Activated T-helper 17 cell treated with anti-CD3 and anti-CD28 coated beads, Interleukin-2, amount 50 U/mL, for 72 hours (primary cell): ENCODE measurements around the gene NCKAP5. TPM values are rescaled to one million over a fixed set of nuclear protein-coding genes. Genes with fewer than 3 reads are reported as not detected.
"Not testable (repeated sequence)": the region's sequence is repeated elsewhere in the genome, so short reads cannot be mapped to it uniquely, and the experiment has no call there.

Experiments
- ATAC-seq: fragments of 150-1000 bp; cut with Tn5 transposase; replicated peaks from 2 replicates; pipeline ENCODE4 v1.10.0; 2021; ENCODE audit warnings: mild to moderate bottlenecking, moderate library complexity
- H3K27ac Mint-ChIP-seq: one replicate; pipeline ENCODE4 v1.8.0; 2022; ENCODE audit warnings: mixed read lengths
- H3K27me3 Mint-ChIP-seq: one replicate; pipeline ENCODE4 v1.8.0; 2022; ENCODE audit warnings: mixed read lengths
- H3K36me3 Mint-ChIP-seq: one replicate; pipeline ENCODE4 v1.8.0; 2022; ENCODE audit warnings: low read depth, mild to moderate bottlenecking, mixed read lengths
- H3K4me1 Mint-ChIP-seq: one replicate; pipeline ENCODE4 v1.8.0; 2022; ENCODE audit warnings: mixed read lengths
- H3K4me3 Mint-ChIP-seq: one replicate; pipeline ENCODE4 v1.8.0; 2022; ENCODE audit warnings: mild to moderate bottlenecking, mixed read lengths
- H3K9me3 Mint-ChIP-seq: one replicate; pipeline ENCODE4 v1.8.0; 2022; ENCODE audit warnings: mixed read lengths
- total RNA-seq, 2 donors: library from RNA; stranded (reverse); gene quantifications; one replicate each; pipeline ENCODE4 v1.2.3, GENCODE V29; 2022

The NCKAP5 gene
- total RNA-seq, 2 donors from 2014 or later: not detected

DNA sequence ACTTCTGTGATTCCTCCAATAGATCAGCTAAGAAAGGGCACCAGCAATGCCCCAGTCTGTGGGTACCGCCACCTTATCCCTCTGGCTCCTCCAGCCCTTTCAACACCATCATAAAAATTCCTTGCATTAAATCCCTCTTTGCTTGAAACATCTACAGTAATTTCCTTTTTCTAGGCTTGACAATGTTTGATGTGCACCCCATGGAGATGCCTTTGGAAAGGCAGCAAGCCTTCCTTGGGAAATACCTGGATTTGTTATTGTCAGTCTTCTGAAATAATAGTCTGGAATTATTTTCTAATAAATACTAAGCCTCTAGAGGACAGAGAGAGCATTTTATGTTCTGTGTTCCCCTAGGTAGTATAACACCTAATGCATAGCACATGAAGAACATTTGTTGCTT, 46.1 kb downstream of the NCKAP5 start:
- Mint-ChIP-seq H3K9me3 (no peaks in the 10 kb centered on the region), H3K27ac (no peak overlapping the region), H3K36me3 (no peaks in the 10 kb centered on the region), H3K4me1 (no peaks in the 10 kb centered on the region), H3K4me3 (no peak overlapping the region), H3K27me3 (no peaks in the 10 kb centered on the region)
- ATAC-seq: no peak

- no peak for ATAC-seq
- no peaks in the 10 kb centered on the region for H3K9me3 Mint-ChIP-seq
- H3K4me1 Mint-ChIP-seq: no peaks in the 10 kb centered on the region
- no peaks in the 10 kb centered on the region for H3K27me3 Mint-ChIP-seq
- no peaks in the 10 kb centered on the region for H3K36me3 Mint-ChIP-seq
- H3K4me3 Mint-ChIP-seq: no peak overlapping the region
- H3K27ac Mint-ChIP-seq: no peak overlapping the region
These were observed 47.0 kb downstream of the NCKAP5 start for GRCh38 chr2:133521146-133521745.

DNA sequence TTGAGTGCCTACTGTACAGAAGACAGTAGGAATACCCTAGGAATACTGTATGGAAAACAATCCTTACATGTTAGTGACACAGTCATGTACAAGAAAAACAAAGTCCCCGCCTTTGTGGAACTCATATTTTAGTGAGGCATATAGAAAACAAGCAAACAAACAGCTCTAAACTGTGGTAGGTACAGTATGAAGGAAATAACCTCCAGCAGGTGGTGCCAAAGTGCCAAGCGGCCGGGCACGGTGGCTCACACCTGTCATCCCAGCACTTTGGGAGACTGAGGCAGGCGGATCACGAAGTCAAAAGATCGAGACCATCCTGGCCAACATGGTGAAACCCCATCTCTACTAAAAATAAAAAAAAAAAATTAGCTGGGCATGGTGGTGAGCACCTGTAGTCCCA, 48.6 kb downstream of the NCKAP5 start:
- H3K27me3 Mint-ChIP-seq, H3K9me3 Mint-ChIP-seq, H3K36me3 Mint-ChIP-seq, H3K27ac Mint-ChIP-seq, H3K4me3 Mint-ChIP-seq, H3K4me1 Mint-ChIP-seq, ATAC-seq: not testable (repeated sequence)

DNA sequence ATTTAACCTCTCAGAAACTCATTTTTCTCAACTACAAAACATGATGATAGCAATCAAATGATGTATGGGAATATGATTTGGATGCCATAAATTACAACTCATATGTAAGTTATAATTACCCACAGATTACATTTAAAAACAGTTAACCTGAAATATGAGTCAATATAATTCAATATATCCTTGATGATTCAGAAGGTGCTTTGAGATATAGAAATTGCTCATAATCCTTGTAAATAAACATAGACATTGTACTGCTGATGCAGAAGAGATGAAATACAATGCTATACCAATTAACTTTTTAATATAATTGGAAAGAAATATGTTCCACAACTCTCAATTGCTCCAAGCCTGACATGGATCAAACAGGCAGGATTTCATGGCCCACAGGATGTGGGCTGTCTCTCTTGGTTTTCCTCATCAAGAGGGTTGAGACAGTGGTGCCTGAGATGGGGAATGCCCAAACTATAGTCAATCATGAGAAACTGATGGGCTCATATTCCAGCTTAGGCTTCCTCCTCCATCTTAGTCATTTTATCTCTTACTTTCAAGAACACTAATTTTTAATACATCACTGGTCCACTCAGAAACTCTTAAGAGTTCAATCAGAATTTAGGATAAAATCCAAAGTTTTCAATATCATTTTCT, 49.4 kb downstream of the NCKAP5 start:
- Mint-ChIP-seq H3K27ac (no peak overlapping the region), H3K27me3 (no peaks in the 10 kb centered on the region), H3K4me1 (no peaks in the 10 kb centered on the region), H3K9me3 (no peaks in the 10 kb centered on the region), H3K36me3 (no peaks in the 10 kb centered on the region), H3K4me3 (no peak overlapping the region)
- no peak for ATAC-seq

- Mint-ChIP-seq H3K4me1 (no peaks in the 10 kb centered on the region), H3K36me3 (no peaks in the 10 kb centered on the region), H3K9me3 (no peaks in the 10 kb centered on the region), H3K27me3 (no peaks in the 10 kb centered on the region), H3K4me3 (no peak overlapping the region), H3K27ac (no peak overlapping the region)
- no peak for ATAC-seq
These were observed 50.4 kb downstream of the NCKAP5 start for GRCh38 chr2:133517876-133518275.

- Mint-ChIP-seq H3K27me3 (no peaks in the 10 kb centered on the region), H3K9me3 (no peaks in the 10 kb centered on the region), H3K36me3 (no peaks in the 10 kb centered on the region), H3K4me1 (no peaks in the 10 kb centered on the region), H3K27ac (no peak overlapping the region), H3K4me3 (no peak overlapping the region)
- ATAC-seq: no peak
These were observed 51.7 kb downstream of the NCKAP5 start for GRCh38 chr2:133516405-133517026.

- Mint-ChIP-seq H3K4me1 (no peaks in the 10 kb centered on the region), H3K36me3 (no peaks in the 10 kb centered on the region), H3K9me3 (no peaks in the 10 kb centered on the region), H3K27ac (no peak overlapping the region), H3K27me3 (no peaks in the 10 kb centered on the region), H3K4me3 (no peak overlapping the region)
- no peak for ATAC-seq
These were observed 53.0 kb downstream of the NCKAP5 start for GRCh38 chr2:133515271-133515670.

DNA sequence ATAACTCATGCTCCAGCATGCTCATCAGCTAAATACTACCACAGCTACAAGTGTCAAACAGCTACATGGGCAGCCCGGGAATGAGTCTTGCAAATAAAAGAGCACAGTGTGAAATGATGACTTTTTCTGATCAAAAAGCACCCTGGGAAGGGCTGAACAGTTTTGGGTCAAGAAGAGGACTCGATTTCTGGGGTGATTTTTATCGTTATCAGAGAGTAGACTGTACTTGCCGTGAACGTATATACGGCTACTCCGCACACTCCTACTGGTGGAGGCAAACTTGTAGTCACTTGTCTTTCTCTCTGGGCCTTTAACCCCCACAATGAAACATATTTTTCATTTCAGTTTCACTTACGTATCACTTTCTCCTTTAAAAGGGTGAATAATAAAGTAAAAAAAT, 54.4 kb downstream of the NCKAP5 start:
- no peak for ATAC-seq
- H3K4me3 Mint-ChIP-seq: no peak overlapping the region
- no peaks in the 10 kb centered on the region for H3K36me3 Mint-ChIP-seq
- no peak overlapping the region for H3K27ac Mint-ChIP-seq
- H3K9me3 Mint-ChIP-seq: no peaks in the 10 kb centered on the region
- H3K4me1 Mint-ChIP-seq: no peaks in the 10 kb centered on the region
- peaks cover 4% of the 10 kb centered on the region for H3K27me3 Mint-ChIP-seq

DNA sequence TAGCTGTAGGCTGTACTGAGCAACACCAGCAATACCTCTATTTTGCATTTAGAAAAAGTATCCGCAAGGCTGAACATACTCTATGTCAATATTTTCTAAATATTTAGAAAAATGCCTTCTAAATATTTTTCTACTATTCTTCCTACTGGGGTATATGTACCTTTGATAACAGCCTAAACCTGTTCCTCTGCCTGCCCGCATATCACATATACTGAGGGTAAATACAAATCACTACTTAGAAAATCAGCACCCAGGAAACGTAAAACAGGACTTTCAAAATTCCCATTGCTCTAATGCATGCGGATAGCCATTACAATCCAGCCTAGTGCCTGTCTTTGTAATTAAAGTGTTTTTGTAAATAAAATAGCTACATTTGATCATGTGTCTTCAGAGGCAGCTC, 56.1 kb downstream of the NCKAP5 start:
- Mint-ChIP-seq H3K27me3 (peaks cover 4% of the 10 kb centered on the region), H3K4me3 (no peak overlapping the region), H3K9me3 (no peaks in the 10 kb centered on the region), H3K36me3 (no peaks in the 10 kb centered on the region), H3K27ac (no peak overlapping the region), H3K4me1 (no peaks in the 10 kb centered on the region)
- ATAC-seq: no peak

DNA sequence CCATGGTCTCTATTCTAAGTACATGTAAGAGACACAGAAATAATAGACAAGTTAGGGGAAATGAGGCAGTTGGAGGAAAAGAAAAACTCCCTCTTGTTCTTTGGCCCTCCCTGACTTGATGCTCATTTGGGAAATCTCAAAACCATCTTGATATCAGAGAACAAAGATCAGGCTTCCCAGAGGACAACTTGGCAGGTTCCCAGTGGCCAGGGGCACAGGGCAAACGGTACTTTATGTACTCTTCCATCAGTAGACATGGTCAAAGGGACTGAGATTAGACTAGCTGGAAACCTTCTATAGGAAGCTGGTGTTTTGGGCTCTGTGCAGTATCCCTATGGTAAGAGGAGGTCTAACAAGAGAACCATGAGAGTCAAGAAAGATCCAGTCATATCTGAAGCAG, 56.6 kb downstream of the NCKAP5 start:
- Mint-ChIP-seq H3K4me3 (no peak overlapping the region), H3K9me3 (no peaks in the 10 kb centered on the region), H3K27ac (no peak overlapping the region), H3K36me3 (no peaks in the 10 kb centered on the region), H3K27me3 (peaks cover 4% of the 10 kb centered on the region), H3K4me1 (no peaks in the 10 kb centered on the region)
- ATAC-seq: no peak

DNA sequence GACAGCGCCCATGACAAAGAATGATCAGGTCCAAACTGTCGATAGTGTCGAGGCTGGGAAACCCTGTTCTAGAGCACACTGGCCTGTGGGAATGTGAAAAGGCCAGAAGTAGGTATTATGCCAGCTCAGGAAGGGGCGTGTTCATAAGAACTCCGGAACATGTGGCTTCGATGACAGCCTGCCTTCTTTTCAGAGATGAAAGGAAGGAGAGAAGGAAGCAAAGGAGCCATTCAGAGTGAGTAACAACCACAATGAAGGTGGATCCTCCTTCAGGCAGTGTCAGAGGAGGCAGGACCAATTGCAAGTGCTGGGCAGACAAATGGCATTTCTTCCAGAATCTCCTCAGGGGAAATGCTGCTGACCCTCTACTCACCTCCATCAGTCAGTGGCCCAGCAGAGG, 58.5 kb downstream of the NCKAP5 start:
- peaks cover 4% of the 10 kb centered on the region for H3K27me3 Mint-ChIP-seq
- no peaks in the 10 kb centered on the region for H3K36me3 Mint-ChIP-seq
- no peak overlapping the region for H3K27ac Mint-ChIP-seq
- ATAC-seq: no peak
- no peaks in the 10 kb centered on the region for H3K4me1 Mint-ChIP-seq
- no peaks in the 10 kb centered on the region for H3K9me3 Mint-ChIP-seq
- no peak overlapping the region for H3K4me3 Mint-ChIP-seq

GRCh38 chr2:133508546-133509165, 59.6 kb downstream of the NCKAP5 start:
- H3K4me3 Mint-ChIP-seq: no peak overlapping the region
- no peaks in the 10 kb centered on the region for H3K36me3 Mint-ChIP-seq
- no peak overlapping the region for H3K27ac Mint-ChIP-seq
- H3K27me3 Mint-ChIP-seq: peaks cover 4% of the 10 kb centered on the region
- no peak for ATAC-seq
- H3K4me1 Mint-ChIP-seq: no peaks in the 10 kb centered on the region
- no peaks in the 10 kb centered on the region for H3K9me3 Mint-ChIP-seq

- Mint-ChIP-seq H3K9me3 (no peaks in the 10 kb centered on the region), H3K27ac (no peak overlapping the region), H3K27me3 (peaks cover 6% of the 10 kb centered on the region), H3K4me1 (no peaks in the 10 kb centered on the region), H3K4me3 (no peak overlapping the region), H3K36me3 (no peaks in the 10 kb centered on the region)
- ATAC-seq: no peak
These were observed 61.3 kb downstream of the NCKAP5 start for GRCh38 chr2:133506996-133507395.

- no peaks in the 10 kb centered on the region for H3K36me3 Mint-ChIP-seq
- H3K27ac Mint-ChIP-seq: no peak overlapping the region
- H3K4me3 Mint-ChIP-seq: no peak overlapping the region
- H3K9me3 Mint-ChIP-seq: no peaks in the 10 kb centered on the region
- H3K4me1 Mint-ChIP-seq: no peaks in the 10 kb centered on the region
- H3K27me3 Mint-ChIP-seq: peaks cover 9% of the 10 kb centered on the region
- ATAC-seq: no peak
These were observed 63.4 kb downstream of the NCKAP5 start for GRCh38 chr2:133504566-133505505.
